Memory B cell (primary cell): ENCODE results near the gene GNAT3.

Experiments
- ATAC-seq: fragments of 150-1000 bp; cut with Tn5 transposase; 2 replicates; pipeline ENCODE4 v1.10.0; 2021; ENCODE audit warnings: low read depth, mild to moderate bottlenecking, moderate library complexity
- DNase-seq, 2 donors: peaks; one replicate each; pipeline ENCODE4 v3.0.0; 2022; ENCODE audit warnings: low spot score in 2 of 2
- H3K27ac Mint-ChIP-seq: one replicate; pipeline ENCODE4 v1.8.0; 2022; ENCODE audit warnings: mild to moderate bottlenecking, moderate library complexity, mixed read lengths
- H3K27me3 Mint-ChIP-seq: one replicate; pipeline ENCODE4 v1.8.0; 2022; ENCODE audit warnings: mixed read lengths
- H3K36me3 Mint-ChIP-seq: one replicate; pipeline ENCODE4 v1.8.0; 2022; ENCODE audit warnings: mild to moderate bottlenecking, mixed read lengths
- H3K4me1 Mint-ChIP-seq: one replicate; pipeline ENCODE4 v1.8.0; 2022; ENCODE audit warnings: mixed read lengths
- H3K4me3 Mint-ChIP-seq: one replicate; pipeline ENCODE4 v1.8.0; 2022; ENCODE audit warnings: mild to moderate bottlenecking, moderate library complexity, mixed read lengths
- H3K9me3 Mint-ChIP-seq: one replicate; pipeline ENCODE4 v1.8.0; 2022; ENCODE audit warnings: mixed read lengths

The GNAT3 gene

DNA sequence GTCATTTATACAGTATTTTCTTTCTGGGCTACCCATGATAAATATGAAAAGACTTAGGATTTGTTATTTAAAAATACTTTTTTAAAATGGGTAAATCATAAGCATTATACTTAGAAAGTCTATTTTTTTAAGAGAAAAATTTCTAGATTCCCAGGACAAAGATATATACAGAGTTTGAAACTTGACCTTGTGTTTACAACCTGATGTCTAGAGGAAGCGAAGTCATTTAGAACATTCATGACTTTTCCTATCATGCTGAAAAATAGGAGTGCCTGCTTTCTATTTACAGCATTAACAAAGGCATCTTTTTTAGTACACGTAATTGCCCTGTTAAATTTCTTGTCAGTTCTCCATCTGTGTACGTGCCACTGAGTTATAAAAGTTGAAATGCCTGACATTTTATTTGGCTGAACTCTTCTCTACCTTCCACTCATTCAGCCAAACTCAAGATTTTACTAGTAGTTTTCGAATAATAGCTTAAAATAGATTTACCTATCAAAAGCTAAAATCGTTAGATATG is 23.0 kb downstream of the GNAT3 start:
- H3K9me3 Mint-ChIP-seq = peaks cover 4% of the 10 kb centered on the region
- no peak for DNase-seq
- no peaks in the 10 kb centered on the region for H3K27me3 Mint-ChIP-seq
- H3K27ac Mint-ChIP-seq = no peak overlapping the region
- H3K36me3 Mint-ChIP-seq = no peaks in the 10 kb centered on the region
- H3K4me3 Mint-ChIP-seq = no peak overlapping the region
- ATAC-seq = no peak
- H3K4me1 Mint-ChIP-seq = no peaks in the 10 kb centered on the region

DNA sequence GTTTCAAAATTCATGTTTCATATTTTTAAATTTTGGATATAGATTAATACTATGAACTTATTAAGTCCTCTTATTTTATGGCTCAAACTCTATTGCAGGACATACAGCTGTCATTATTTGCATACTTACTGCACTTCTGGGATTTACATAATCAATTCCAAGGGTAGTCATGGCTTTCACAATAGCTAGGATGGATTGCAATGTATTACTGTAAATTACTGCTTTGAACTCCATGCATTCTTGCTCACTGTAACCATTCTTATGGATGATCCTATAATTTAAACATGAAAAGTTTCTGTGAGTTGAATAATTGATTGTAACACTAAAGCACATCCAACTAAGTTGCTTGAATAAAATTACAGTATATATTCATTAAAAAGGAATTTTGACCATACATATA is 23.5 kb downstream of the GNAT3 start:
- Mint-ChIP-seq H3K27ac (no peak overlapping the region), H3K36me3 (no peaks in the 10 kb centered on the region), H3K27me3 (no peaks in the 10 kb centered on the region), H3K9me3 (peaks cover 5% of the 10 kb centered on the region), H3K4me1 (no peaks in the 10 kb centered on the region), H3K4me3 (no peak overlapping the region)
- ATAC-seq (no peak), DNase-seq (no peak)

DNA sequence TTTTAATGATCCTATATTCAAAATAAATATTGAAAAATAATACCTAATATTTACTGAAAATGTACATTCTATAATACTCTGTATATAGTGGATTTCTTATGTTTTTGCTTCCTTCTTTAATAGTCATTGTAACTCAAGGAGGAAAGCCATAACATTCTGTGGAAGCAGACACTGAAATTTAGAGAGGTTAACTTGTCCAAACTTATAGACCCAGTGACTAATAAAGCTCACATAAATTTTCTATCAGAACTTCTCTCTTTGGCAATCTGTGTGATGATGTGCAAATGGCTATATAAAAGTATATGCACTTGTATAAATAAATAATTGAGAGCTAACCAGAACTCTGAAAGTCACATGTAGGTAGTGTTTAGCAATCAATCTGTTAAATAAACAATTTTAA is 26.1 kb downstream of the GNAT3 start:
- ATAC-seq (no peak), DNase-seq (no peak)
- Mint-ChIP-seq H3K27ac (no peak overlapping the region), H3K9me3 (peaks cover 9% of the 10 kb centered on the region), H3K36me3 (no peaks in the 10 kb centered on the region), H3K4me3 (no peak overlapping the region), H3K27me3 (no peaks in the 10 kb centered on the region), H3K4me1 (no peaks in the 10 kb centered on the region)

DNA sequence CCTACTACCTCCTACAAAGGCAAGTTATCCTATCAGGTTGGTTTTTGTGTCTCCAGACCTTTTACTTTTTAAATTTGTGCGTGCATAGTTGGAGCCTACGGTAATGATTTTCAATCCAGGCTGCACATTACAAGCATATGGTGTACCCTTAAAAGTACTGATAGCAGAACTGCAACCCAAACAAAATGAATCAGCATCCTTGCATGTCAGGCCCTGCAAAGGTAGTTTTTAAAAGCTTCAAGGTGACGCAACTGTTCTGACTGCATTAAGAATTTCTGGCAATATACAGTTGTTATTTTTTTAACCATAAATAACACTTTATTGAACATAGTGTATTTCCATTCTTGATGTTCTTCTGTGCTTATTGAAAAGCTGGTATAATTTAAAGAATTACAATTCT is 28.9 kb downstream of the GNAT3 start:
- Mint-ChIP-seq H3K36me3 (no peaks in the 10 kb centered on the region), H3K27ac (no peak overlapping the region), H3K9me3 (peaks cover 9% of the 10 kb centered on the region), H3K4me1 (no peaks in the 10 kb centered on the region), H3K4me3 (no peak overlapping the region), H3K27me3 (no peaks in the 10 kb centered on the region)
- ATAC-seq = no peak
- no peak for DNase-seq

DNA sequence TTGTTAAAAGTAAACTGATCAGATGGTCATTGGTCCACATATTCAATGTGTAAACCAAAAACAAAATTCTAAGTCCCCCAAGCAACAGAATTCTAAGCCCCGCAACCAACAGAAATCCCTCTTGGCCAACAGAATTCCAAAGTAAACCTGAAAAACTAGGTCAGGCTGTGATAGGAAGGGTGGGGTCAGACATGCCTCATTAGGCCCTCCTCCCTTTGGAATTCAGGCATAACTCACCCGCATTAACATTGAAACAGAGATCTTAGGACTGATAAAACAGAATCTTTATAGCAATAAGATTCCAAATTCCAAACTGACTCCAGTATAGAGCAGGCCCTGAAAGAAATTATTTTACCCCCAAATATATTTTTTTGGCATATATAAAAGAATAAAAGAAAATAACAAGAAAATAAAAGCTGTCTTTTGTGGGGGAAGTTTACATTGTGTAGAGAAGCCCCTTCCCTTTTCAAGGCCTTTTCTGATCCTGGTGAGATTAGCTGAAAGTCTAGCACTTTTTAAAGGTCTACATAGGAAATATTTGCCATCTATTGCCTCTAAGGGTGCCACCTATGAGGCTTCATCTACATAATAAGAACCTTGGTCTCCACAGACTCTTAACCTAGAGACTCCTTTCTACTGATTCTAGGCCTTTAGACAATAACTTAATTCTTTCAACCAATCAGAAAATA is 30.5 kb downstream of the GNAT3 start:
- H3K27me3 Mint-ChIP-seq = no peaks in the 10 kb centered on the region
- peaks cover 9% of the 10 kb centered on the region for H3K9me3 Mint-ChIP-seq
- H3K36me3 Mint-ChIP-seq = no peaks in the 10 kb centered on the region
- ATAC-seq (no peak), DNase-seq (no peak)
- no peaks in the 10 kb centered on the region for H3K4me1 Mint-ChIP-seq
- no peak overlapping the region for H3K4me3 Mint-ChIP-seq
- H3K27ac Mint-ChIP-seq = no peak overlapping the region

DNA sequence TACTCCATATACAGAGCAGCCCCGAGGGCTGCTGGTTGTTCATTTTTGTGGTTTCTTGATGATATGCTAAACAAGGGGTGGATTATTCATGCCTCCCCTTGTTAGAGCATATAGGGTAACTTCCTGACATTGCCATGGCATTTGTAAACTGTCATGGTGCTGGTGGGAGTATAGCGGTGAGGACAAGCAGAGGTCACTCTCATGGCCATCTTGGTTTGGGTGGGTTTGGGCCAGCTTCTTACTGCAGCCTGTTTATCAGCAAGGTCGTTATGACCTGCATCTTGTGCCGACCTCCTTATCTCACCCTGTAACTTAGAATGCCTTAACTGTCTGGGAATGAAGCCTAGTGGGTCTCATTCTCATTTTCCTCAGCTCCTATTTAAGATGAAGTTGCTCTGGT is 31.3 kb downstream of the GNAT3 start:
- Mint-ChIP-seq H3K27me3 (no peaks in the 10 kb centered on the region), H3K27ac (no peak overlapping the region), H3K9me3 (peaks cover 9% of the 10 kb centered on the region), H3K36me3 (no peaks in the 10 kb centered on the region), H3K4me3 (no peak overlapping the region), H3K4me1 (no peaks in the 10 kb centered on the region)
- no peak for ATAC-seq
- DNase-seq = no peak

DNA sequence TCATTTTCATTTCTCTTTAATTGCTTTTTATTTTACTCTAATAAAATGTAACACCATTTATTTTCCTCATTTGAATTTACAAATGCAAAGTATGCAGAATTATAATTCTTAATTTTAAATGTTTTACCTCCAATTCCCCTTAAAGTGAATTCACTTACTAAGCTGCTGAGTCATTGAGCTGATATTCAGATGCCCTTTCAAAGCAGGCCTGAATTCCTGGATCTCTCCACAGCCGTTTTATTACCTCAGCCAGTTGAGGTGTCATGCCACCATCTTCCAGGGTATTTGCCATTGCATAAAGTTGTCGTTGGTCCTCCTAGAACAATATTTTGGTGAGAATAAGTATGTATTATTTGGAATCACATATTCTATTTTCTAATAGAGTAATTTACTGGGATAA is 33.2 kb downstream of the GNAT3 start:
- DNase-seq = no peak
- H3K4me3 Mint-ChIP-seq = no peak overlapping the region
- no peaks in the 10 kb centered on the region for H3K27me3 Mint-ChIP-seq
- H3K36me3 Mint-ChIP-seq = no peaks in the 10 kb centered on the region
- no peaks in the 10 kb centered on the region for H3K4me1 Mint-ChIP-seq
- H3K9me3 Mint-ChIP-seq = peaks cover 7% of the 10 kb centered on the region
- H3K27ac Mint-ChIP-seq = no peak overlapping the region
- no peak for ATAC-seq

DNA sequence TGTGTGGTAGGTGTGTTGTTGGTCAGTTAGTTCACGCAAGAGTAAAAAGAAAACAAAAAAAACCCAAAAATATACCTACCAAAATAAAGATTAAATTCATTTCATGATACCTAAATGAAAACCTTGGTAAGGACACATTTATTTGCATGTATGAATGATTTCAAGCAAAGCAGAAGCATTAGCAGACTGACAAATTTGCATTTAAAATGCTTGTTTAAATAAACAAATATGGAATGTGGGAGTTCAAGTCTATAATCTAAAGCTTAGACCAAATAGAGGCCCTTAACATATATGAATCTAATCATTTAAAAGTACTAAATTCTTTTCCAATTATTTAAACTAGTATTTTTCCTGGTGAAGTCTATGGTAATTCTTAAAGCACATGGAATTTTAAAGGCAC is 35.8 kb downstream of the GNAT3 start:
- Mint-ChIP-seq H3K27me3 (no peaks in the 10 kb centered on the region), H3K9me3 (peaks cover 2% of the 10 kb centered on the region), H3K4me3 (no peak overlapping the region), H3K4me1 (no peaks in the 10 kb centered on the region), H3K27ac (no peak overlapping the region), H3K36me3 (no peaks in the 10 kb centered on the region)
- DNase-seq = no peak
- no peak for ATAC-seq

DNA sequence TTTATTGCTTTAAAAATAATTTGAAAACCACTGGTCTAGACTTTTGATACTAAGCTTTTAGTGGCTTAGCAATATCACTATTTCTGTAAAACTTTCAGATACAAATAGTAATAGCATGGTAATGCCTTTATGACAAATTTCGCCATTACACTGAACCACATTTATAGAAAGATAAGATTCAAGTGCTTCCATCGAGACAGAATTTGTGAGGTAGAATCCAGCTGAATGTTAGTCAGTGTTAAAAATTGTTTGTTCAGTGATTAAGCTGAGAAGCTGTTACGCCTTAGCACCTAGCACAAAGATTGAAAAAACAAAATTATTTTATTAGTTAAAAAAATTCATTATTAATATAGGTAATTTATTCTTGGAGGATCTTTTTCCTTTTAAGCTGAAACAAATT is 36.5 kb downstream of the GNAT3 start:
- no peak for DNase-seq
- ATAC-seq = no peak
- Mint-ChIP-seq H3K4me3 (no peak overlapping the region), H3K27ac (no peak overlapping the region), H3K4me1 (no peaks in the 10 kb centered on the region), H3K36me3 (no peaks in the 10 kb centered on the region), H3K27me3 (no peaks in the 10 kb centered on the region), H3K9me3 (peaks cover 2% of the 10 kb centered on the region)

DNA sequence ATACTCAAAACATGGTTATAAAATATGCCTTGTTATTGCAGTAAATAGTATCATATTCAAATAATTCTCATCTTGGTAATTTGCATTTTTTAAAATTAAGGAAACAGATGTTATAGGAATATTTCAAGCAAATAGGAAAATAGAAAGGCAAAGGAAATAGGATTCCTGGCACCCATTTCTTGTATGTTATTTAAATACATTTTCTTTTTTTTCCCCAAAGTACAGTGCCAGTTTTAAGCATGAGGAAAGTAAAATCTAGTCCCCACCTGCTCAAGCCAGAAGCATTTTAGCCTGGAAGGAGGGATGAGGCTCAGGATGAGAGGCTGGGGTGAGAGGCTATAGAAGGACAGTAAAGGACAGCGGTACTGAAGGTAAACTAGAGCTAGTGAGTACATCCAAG is 38.1 kb downstream of the GNAT3 start:
- Mint-ChIP-seq H3K27ac (no peak overlapping the region), H3K27me3 (no peaks in the 10 kb centered on the region), H3K4me1 (no peaks in the 10 kb centered on the region), H3K36me3 (no peaks in the 10 kb centered on the region), H3K4me3 (no peak overlapping the region), H3K9me3 (peaks cover 2% of the 10 kb centered on the region)
- no peak for DNase-seq
- ATAC-seq = no peak

DNA sequence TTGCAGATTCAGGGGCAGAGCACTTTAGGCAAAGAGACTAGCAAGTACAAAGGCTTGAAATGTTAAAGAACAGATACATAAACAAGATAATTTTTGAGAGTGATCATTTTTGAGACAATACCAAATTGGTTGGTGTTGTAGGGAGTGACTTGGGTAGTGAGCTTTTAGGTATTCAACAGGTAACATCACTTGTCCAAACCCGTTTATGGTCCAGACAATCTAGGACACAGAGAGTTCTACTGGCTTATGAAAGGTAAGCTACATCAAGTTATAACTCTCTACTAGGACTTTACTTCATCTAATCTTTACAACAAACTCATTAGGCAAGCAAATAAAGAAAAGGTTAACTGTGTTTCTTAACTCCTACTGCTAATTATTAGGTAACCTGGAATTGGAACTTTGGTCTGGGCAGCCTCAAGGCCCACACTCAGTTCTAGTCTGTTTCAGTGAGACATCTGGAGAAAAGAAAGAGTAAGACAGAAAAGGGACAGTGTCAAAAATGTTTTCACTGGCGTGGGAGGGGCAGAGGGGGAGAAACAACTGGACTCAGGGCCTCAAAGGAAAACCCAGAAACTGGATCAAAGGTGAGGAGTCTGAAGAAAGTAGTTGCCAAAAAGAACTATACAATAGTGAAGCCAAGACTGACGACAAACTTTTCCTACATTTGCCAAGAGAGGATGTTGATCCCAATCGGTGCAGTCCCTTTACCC is 39.2 kb downstream of the GNAT3 start:
- no peak overlapping the region for H3K27ac Mint-ChIP-seq
- H3K4me3 Mint-ChIP-seq = no peak overlapping the region
- H3K9me3 Mint-ChIP-seq = peaks cover 2% of the 10 kb centered on the region
- H3K4me1 Mint-ChIP-seq = no peaks in the 10 kb centered on the region
- DNase-seq = no peak
- no peaks in the 10 kb centered on the region for H3K27me3 Mint-ChIP-seq
- H3K36me3 Mint-ChIP-seq = no peaks in the 10 kb centered on the region
- no peak for ATAC-seq

DNA sequence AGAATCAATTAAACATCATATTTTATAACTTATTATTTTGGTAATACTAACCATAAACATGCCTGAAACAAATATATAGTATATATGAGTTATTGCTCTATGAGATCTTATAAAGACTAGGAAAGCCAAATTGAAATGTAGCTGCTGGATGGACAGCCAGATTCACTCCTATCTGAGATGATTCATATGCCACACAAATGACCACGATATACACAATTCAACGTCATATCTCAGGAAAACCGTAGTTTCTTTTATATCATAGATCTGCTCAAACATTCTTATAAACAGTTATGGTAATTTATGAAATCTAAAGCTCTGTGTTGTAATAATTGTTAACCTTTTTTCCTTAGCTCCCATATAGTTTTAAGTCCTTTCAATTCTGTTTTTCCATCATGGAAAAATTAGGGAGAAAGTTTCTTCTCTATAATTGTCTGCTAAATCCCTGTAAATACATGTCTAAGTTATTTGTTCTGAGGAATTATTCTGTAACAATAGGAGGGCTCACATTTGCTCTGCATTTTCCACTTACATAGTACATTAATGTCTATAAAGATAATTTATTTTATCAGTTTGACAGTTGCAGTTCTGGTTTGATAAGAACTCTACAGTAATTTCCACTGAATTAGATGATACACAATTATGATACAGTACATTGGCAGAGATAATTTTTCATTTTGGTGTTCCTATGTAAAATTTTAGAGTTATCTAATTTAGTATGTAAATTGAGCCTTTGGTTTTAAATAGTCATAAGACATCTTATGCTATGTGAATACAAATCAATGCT is 42.7 kb downstream of the GNAT3 start:
- H3K36me3 Mint-ChIP-seq = no peaks in the 10 kb centered on the region
- no peak for ATAC-seq
- H3K4me3 Mint-ChIP-seq = no peak overlapping the region
- no peak for DNase-seq
- no peaks in the 10 kb centered on the region for H3K4me1 Mint-ChIP-seq
- no peak overlapping the region for H3K27ac Mint-ChIP-seq
- H3K27me3 Mint-ChIP-seq = no peaks in the 10 kb centered on the region
- H3K9me3 Mint-ChIP-seq = peaks cover 3% of the 10 kb centered on the region

DNA sequence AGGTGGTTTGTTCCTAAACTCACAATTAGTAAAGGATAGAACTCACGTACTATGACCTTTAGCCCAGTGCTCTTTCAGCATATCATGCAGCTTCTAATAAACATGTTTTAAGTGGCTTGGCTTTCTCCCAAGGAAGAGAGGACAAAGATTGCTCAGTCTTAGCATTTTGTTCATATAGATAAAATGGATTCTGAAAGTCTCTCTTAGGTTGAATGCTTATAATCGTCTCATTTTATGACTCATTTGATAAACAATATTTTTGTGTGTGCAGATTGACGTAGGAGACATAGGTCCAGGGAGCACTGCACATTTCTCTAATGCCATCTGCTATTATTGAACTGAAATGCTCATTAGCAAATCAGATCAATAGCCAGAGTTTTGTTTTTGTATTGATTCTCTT is 44.8 kb downstream of the GNAT3 start:
- peaks cover 1% of the 10 kb centered on the region for H3K9me3 Mint-ChIP-seq
- no peaks in the 10 kb centered on the region for H3K36me3 Mint-ChIP-seq
- H3K4me1 Mint-ChIP-seq = no peaks in the 10 kb centered on the region
- no peaks in the 10 kb centered on the region for H3K27me3 Mint-ChIP-seq
- H3K4me3 Mint-ChIP-seq = no peak overlapping the region
- ATAC-seq = no peak
- H3K27ac Mint-ChIP-seq = no peak overlapping the region
- no peak for DNase-seq

DNA sequence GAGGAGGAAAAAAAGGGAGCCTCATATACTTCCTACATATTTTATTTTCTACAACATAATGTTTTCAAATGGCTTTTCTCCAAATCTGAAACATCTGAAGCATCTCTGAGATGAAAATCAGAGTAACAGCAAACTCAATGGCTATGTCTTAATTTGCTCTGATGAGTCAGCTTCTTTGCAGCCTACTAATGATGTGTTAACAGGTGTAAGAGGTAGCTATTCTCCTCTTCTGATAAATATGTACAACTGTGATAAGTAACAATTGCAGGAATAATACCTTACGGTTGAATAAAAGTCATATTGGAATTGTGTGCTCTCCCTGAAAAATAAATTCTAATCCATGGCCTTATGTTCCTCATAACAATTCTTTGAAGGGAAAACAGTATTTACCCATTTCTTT is 45.2 kb downstream of the GNAT3 start:
- Mint-ChIP-seq H3K27me3 (no peaks in the 10 kb centered on the region), H3K4me3 (no peak overlapping the region), H3K36me3 (no peaks in the 10 kb centered on the region), H3K27ac (no peak overlapping the region), H3K9me3 (peaks cover 1% of the 10 kb centered on the region), H3K4me1 (no peaks in the 10 kb centered on the region)
- ATAC-seq = no peak
- DNase-seq = no peak
